ENCODE measurements around the gene CALHM3.

DNA sequence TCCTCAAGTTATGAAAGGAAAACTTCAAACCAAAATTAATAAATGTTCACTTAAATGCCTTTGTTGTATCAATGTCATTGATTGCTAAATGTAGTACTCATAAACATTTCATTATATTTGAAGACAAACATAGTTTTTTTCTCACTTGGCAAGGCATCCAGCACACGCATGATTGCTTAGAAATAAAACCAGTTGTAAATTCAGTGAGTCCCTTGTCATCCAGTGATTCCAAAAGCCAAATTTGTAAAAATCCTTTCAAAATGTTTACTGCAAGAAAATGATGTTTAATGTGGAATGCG, 8.3 kb upstream of the CALHM3 start:
- TF ChIP-seq, protein P1, sequence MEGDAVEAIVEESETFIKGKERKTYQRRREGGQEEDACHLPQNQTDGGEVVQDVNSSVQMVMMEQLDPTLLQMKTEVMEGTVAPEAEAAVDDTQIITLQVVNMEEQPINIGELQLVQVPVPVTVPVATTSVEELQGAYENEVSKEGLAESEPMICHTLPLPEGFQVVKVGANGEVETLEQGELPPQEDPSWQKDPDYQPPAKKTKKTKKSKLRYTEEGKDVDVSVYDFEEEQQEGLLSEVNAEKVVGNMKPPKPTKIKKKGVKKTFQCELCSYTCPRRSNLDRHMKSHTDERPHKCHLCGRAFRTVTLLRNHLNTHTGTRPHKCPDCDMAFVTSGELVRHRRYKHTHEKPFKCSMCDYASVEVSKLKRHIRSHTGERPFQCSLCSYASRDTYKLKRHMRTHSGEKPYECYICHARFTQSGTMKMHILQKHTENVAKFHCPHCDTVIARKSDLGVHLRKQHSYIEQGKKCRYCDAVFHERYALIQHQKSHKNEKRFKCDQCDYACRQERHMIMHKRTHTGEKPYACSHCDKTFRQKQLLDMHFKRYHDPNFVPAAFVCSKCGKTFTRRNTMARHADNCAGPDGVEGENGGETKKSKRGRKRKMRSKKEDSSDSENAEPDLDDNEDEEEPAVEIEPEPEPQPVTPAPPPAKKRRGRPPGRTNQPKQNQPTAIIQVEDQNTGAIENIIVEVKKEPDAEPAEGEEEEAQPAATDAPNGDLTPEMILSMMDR (conservative IDR thresholded peaks at IDR 0.05): no peak
- no peak for TF ChIP-seq EZH2 (IDR thresholded peaks at IDR 0.05; ENCODE audit: low read depth)

Data from PC-9 (cell line).